BJ (cell line): ENCODE measurements around the gene PRKCA. TPM values are rescaled to one million over a fixed set of nuclear protein-coding genes. Genes with fewer than 3 reads are reported as not detected.

Experiments
- CTCF ChIA-PET: fragments of 350-600 bp; formaldehyde crosslinking; extraction: SDS; loops from one replicate; lab custom pipeline; 2021; ENCODE audit warnings: antibody characterized with exemption, inconsistent platforms; lab: Yijun Ruan, JAX
- POLR2A ChIA-PET: fragments of 300-600 bp; sonication (Branson Sonifier 250); formaldehyde crosslinking; extraction: SDS; loops from one replicate; lab custom pipeline; 2021; ENCODE audit warnings: antibody characterized with exemption; lab: Charles Lee
- DNase-seq: peaks from one replicate; pipeline ENCODE4 v3.0.0-alpha.2; 2011; ENCODE audit warnings: low read depth
- H3K27me3 ChIP-seq: 2 replicates; pipeline ENCODE4 v1.6.0; 2011; ENCODE audit warnings: low read length; ENCODE audit not compliant: control insufficient read depth, insufficient read depth
- H3K36me3 ChIP-seq: 2 replicates; pipeline ENCODE4 v1.5.1; 2011; ENCODE audit warnings: low read length; ENCODE audit not compliant: control insufficient read depth, insufficient read depth
- H3K4me3 ChIP-seq: 2 replicates; pipeline ENCODE4 v1.5.1; 2011; ENCODE audit warnings: low read depth, mild to moderate bottlenecking, control low read depth, low read length
- CTCF ChIP-seq: IDR thresholded peaks from 2 replicates; pipeline ENCODE4 v1.5.1; 2011; ENCODE audit warnings: low read depth, mild to moderate bottlenecking, control low read depth, inconsistent platforms, low read length, moderate library complexity; ENCODE audit not compliant: insufficient read depth
- polyA plus RNA-seq: library from polyadenylated mRNA; depleted of rRNA; stranded (reverse); fragments of >200 nt; gene quantifications from 2 replicates; pipeline ENCODE4 v1.2.3, GENCODE V29; 2011

PRKCA gene
- polyA plus RNA-seq, 1 experiment: 38.7 TPM

- no peak for TF ChIP-seq CTCF
- Histone ChIP-seq H3K36me3 (peaks cover 14% of the 10 kb centered on the region), H3K27me3 (no peaks in the 10 kb centered on the region), H3K4me3 (no peak overlapping the region)
- ChIA-PET POLR2A (no interaction called here), CTCF (interaction anchor here (1.1 kb wide), 1 partner anchor 13 kb away, joined by 4 read pairs; no protein-coding TSS in a partner anchor)
- no peak for DNase-seq
Measured at GRCh38 chr17:66750781-66751543, 448.5 kb downstream of the PRKCA start.

GRCh38 chr17:66751771-66752170 lies 449.4 kb downstream of the PRKCA start:
- no peak for TF ChIP-seq CTCF
- ChIA-PET POLR2A (no interaction called here), CTCF (no interaction called here)
- no peaks in the 10 kb centered on the region for H3K27me3 ChIP-seq
- H3K4me3 ChIP-seq: no peak overlapping the region
- no peak for DNase-seq
- peaks cover 13% of the 10 kb centered on the region for H3K36me3 ChIP-seq

GRCh38 chr17:66752411-66752810 lies 450.0 kb downstream of the PRKCA start:
- ChIA-PET POLR2A (no interaction called here), CTCF (no interaction called here)
- Histone ChIP-seq H3K36me3 (peaks cover 12% of the 10 kb centered on the region), H3K4me3 (no peak overlapping the region), H3K27me3 (no peaks in the 10 kb centered on the region)
- TF ChIP-seq CTCF: no peak
- DNase-seq: no peak

GRCh38 chr17:66753126-66753920 lies 450.9 kb downstream of the PRKCA start:
- H3K4me3 ChIP-seq: no peak overlapping the region
- DNase-seq: no peak
- no peak for TF ChIP-seq CTCF
- ChIA-PET CTCF (no interaction called here), POLR2A (no interaction called here)
- H3K36me3 ChIP-seq: peaks cover 11% of the 10 kb centered on the region
- H3K27me3 ChIP-seq: no peaks in the 10 kb centered on the region
